ENCODE measurements around the gene TMEM108. TPM values are rescaled to one million over a fixed set of nuclear protein-coding genes. Genes with fewer than 3 reads are reported as not detected.
A peak's percentile ranks its signal among the peaks of the same experiment; 100 is the strongest.

The TMEM108 gene
- total and polyA plus RNA-seq, 2 of the 4 experiments (the other 2 are of a cell fraction) = 0.18 to 2.2 TPM

DNA sequence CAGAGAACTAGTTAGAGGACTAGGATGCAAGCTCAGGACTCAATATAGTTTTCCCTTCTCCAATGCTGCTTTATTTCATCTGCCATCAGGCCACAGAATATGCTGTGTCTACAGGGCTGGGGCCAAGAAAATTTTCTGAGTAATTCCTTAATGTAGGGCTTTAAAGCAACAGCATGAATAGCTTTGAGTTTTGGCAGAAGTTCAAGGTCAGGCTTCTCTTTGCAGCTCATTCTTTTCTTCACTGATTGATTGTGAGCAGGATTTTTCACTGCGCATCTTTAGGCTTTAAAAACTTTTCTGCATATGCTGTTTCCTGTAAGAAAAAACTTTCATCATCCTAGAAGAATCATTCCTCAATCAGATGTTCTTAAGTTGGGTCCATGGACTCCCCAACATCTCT lies 4.6 kb downstream of the TMEM108 start:
- Histone ChIP-seq H4K91ac (ENCODE audit: insufficient read depth, low read depth, low read length) (no peak overlapping the region), H3K27ac (ENCODE audit: insufficient read depth, low read length) (no peak overlapping the region), H2AFZ (replicated peaks; ENCODE audit: low read length, poor library complexity) (no peak overlapping the region), H2BK15ac (ENCODE audit: low read depth, low read length) (no peak overlapping the region), H2AK9ac (replicated peaks; ENCODE audit: low read depth, low read length, poor library complexity) (no peak overlapping the region), H2BK20ac (ENCODE audit: low read depth, low read length) (no peak overlapping the region), H3K9me3 (ENCODE audit: control insufficient read depth, insufficient read depth, low read length) (no peaks in the 10 kb centered on the region), H2BK5ac (ENCODE audit: low read depth, low read length, poor library complexity, severe bottlenecking) (no peak overlapping the region), H3K4me1 (ENCODE audit: control insufficient read depth, insufficient read depth, low read length) (no peaks in the 10 kb centered on the region), H3K56ac (ENCODE audit: extremely low read depth, insufficient read depth, low read length) (no peak overlapping the region), H3K4ac (ENCODE audit: low read depth, low read length) (no peak overlapping the region), H4K5ac (ENCODE audit: low read depth, low read length) (no peak overlapping the region), H3K79me1 (ENCODE audit: low read depth in 1 of 2, low read length in 2 of 2) (no peaks in the 10 kb centered on the region), H3K4me2 (ENCODE audit: low read depth, low read length) (no peak overlapping the region), H3K27me3 (ENCODE audit: control insufficient read depth, insufficient read depth, low read length) (peaks cover 14% of the 10 kb centered on the region), H4K20me1 (ENCODE audit: insufficient read depth, low read length) (no peaks in the 10 kb centered on the region), H3K4me3 (ENCODE audit: insufficient read depth, low read depth, low read length) (no peak overlapping the region), H2BK120ac (ENCODE audit: low read depth, low read length) (no peak overlapping the region), H3K18ac (ENCODE audit: low read depth, low read length) (no peak overlapping the region), H2AK5ac (ENCODE audit: low read depth, low read length) (no peak overlapping the region), H3K9ac (ENCODE audit: low read depth, low read length) (no peak overlapping the region), H3K9me1 (ENCODE audit: insufficient read depth, low read length) (peaks cover under 1% of the 10 kb centered on the region; the same call in 1 of the 2 replicates), H3K14ac (replicated peaks; ENCODE audit: low read depth, low read length) (no peak overlapping the region), H4K8ac (ENCODE audit: low read depth in 2 of 2, low read length in 2 of 2) (no peak overlapping the region), H3K23ac (ENCODE audit: low read depth, low read length) (no peak overlapping the region), H3K36me3 (ENCODE audit: control insufficient read depth, insufficient read depth, low read length) (no peaks in the 10 kb centered on the region)
- TF ChIP-seq, protein P1, sequence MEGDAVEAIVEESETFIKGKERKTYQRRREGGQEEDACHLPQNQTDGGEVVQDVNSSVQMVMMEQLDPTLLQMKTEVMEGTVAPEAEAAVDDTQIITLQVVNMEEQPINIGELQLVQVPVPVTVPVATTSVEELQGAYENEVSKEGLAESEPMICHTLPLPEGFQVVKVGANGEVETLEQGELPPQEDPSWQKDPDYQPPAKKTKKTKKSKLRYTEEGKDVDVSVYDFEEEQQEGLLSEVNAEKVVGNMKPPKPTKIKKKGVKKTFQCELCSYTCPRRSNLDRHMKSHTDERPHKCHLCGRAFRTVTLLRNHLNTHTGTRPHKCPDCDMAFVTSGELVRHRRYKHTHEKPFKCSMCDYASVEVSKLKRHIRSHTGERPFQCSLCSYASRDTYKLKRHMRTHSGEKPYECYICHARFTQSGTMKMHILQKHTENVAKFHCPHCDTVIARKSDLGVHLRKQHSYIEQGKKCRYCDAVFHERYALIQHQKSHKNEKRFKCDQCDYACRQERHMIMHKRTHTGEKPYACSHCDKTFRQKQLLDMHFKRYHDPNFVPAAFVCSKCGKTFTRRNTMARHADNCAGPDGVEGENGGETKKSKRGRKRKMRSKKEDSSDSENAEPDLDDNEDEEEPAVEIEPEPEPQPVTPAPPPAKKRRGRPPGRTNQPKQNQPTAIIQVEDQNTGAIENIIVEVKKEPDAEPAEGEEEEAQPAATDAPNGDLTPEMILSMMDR (conservative IDR thresholded peaks at IDR 0.05; ENCODE audit: low read depth, low read length) = no peak
- TF ChIP-seq MAZ (IDR thresholded peaks at IDR 0.05; ENCODE audit: borderline replicate concordance, low read depth, low read length) (no peak), NFE2L2 (IDR thresholded peaks at IDR 0.05; ENCODE audit: low read depth, low read length) (no peak), MAFK (IDR thresholded peaks at IDR 0.05; ENCODE audit: low read depth, low read length) (no peak), BHLHE40 (IDR thresholded peaks at IDR 0.05; ENCODE audit: low read depth, low read length) (no peak), RFX5 (IDR thresholded peaks at IDR 0.05; ENCODE audit: low read depth, low read length) (no peak), RCOR1 (IDR thresholded peaks at IDR 0.05; ENCODE audit: insufficient replicate concordance, low read length) (no peak), POLR2A (IDR thresholded peaks at IDR 0.05; ENCODE audit: low read depth, low read length) (no peak), CEBPB (IDR thresholded peaks at IDR 0.05; ENCODE audit: low read depth, low read length) (no peak), RAD21 (IDR thresholded peaks at IDR 0.05; ENCODE audit: low read length) (no peak), FOS (IDR thresholded peaks at IDR 0.05; ENCODE audit: low read depth, low read length) (no peak), CHD1 (IDR thresholded peaks at IDR 0.05; ENCODE audit: low read depth, low read length) (no peak), MXI1 (IDR thresholded peaks at IDR 0.05; ENCODE audit: borderline replicate concordance, low read depth, low read length) (no peak)
- TF ChIP-seq, protein P2, sequence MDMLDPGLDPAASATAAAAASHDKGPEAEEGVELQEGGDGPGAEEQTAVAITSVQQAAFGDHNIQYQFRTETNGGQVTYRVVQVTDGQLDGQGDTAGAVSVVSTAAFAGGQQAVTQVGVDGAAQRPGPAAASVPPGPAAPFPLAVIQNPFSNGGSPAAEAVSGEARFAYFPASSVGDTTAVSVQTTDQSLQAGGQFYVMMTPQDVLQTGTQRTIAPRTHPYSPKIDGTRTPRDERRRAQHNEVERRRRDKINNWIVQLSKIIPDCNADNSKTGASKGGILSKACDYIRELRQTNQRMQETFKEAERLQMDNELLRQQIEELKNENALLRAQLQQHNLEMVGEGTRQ (IDR thresholded peaks at IDR 0.05; ENCODE audit: low read depth, low read length) = no peak
- TF ChIP-seq, protein P3, sequence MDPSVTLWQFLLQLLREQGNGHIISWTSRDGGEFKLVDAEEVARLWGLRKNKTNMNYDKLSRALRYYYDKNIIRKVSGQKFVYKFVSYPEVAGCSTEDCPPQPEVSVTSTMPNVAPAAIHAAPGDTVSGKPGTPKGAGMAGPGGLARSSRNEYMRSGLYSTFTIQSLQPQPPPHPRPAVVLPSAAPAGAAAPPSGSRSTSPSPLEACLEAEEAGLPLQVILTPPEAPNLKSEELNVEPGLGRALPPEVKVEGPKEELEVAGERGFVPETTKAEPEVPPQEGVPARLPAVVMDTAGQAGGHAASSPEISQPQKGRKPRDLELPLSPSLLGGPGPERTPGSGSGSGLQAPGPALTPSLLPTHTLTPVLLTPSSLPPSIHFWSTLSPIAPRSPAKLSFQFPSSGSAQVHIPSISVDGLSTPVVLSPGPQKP (IDR thresholded peaks at IDR 0.05; ENCODE audit: borderline replicate concordance, low read depth, low read length) = no peak
- ChIA-PET POLR2A (ENCODE audit: unreplicated experiment) (no interaction called here), CTCF (interaction anchor here (1.2 to 2.1 kb wide), 3 partner anchors 312 to 380 kb away, joined by 4 to 6 read pairs (median 5); no protein-coding TSS in a partner anchor)
- BruUV-seq (replicated peaks) = no TSS peak
- ATAC-seq (ENCODE audit: low read depth) (no peak), DNase-seq (peak; percentile 8)
- no CpG with 5 or more reads among the region's 1 CpG for WGBS, 2 experiments (ENCODE audit: extremely low coverage in 2 of 2, insufficient read length in 1 of 2)
- dilution Hi-C loops (cut with HindIII; ENCODE audit: low sequenced_read_pairs, unreplicated experiment) = no loop called here
- intact Hi-C loops (cut with micrococcal nuclease) = loop anchor here (5.0 kb wide), 1 partner anchor 530 kb away; the partner anchor contains the start of gene CDV3
- in situ Hi-C loops (cut with MboI; ENCODE audit: low sequenced_read_pairs) = loop anchor here (5.0 to 25.0 kb wide), 3 partner anchors 305 to 382 kb away; no protein-coding TSS in a partner anchor
